HEK293 (cell line): ENCODE data around the gene DAND5.

ENCODE experiments used
- GLI4 ChIP-seq: fragments of 450-650 bp; formaldehyde crosslinking; IDR thresholded peaks from 2 replicates; pipeline ENCODE4 v1.5.1; 2016; ENCODE audit warnings: missing biosample characterization, missing genetic modification characterization
- GLIS2 ChIP-seq: fragments of 450-650 bp; formaldehyde crosslinking; IDR thresholded peaks from 2 replicates; pipeline ENCODE4 v1.5.1; 2016; ENCODE audit warnings: missing biosample characterization, missing genetic modification characterization
- HIC1 ChIP-seq: fragments of 450-650 bp; formaldehyde crosslinking; IDR thresholded peaks from 2 replicates; pipeline ENCODE4 v1.5.1; 2016; ENCODE audit warnings: missing biosample characterization, missing genetic modification characterization
- KLF10 ChIP-seq: fragments of 450-650 bp; IDR thresholded peaks from 2 replicates; pipeline ENCODE4 v1.5.1; 2018; ENCODE audit warnings: missing biosample characterization, mild to moderate bottlenecking, missing genetic modification characterization
- KLF16 ChIP-seq: fragments of 450-650 bp; formaldehyde crosslinking; IDR thresholded peaks from 2 replicates; pipeline ENCODE4 v1.5.1; 2017; ENCODE audit warnings: missing biosample characterization, missing genetic modification characterization
- KLF8 ChIP-seq: fragments of 450-650 bp; formaldehyde crosslinking; IDR thresholded peaks from 2 replicates; pipeline ENCODE4 v1.5.1; 2016; ENCODE audit warnings: missing biosample characterization, missing genetic modification characterization
- PRDM10 ChIP-seq: fragments of 450-650 bp; formaldehyde crosslinking; IDR thresholded peaks from 2 replicates; pipeline ENCODE4 v1.5.1; 2016; ENCODE audit warnings: missing biosample characterization, missing genetic modification characterization
- SALL2 ChIP-seq: fragments of 450-650 bp; formaldehyde crosslinking; IDR thresholded peaks from 2 replicates; pipeline ENCODE4 v1.5.0; 2017; ENCODE audit warnings: missing biosample characterization, mild to moderate bottlenecking, missing genetic modification characterization, borderline replicate concordance
- SP3 ChIP-seq: fragments of 450-650 bp; formaldehyde crosslinking; IDR thresholded peaks from 2 replicates; pipeline ENCODE4 v1.5.1; 2016; ENCODE audit warnings: missing biosample characterization, missing genetic modification characterization
- ZBTB20 ChIP-seq: fragments of 450-650 bp; formaldehyde crosslinking; IDR thresholded peaks from 2 replicates; pipeline ENCODE4 v1.5.1; 2016; ENCODE audit warnings: missing biosample characterization, missing genetic modification characterization
- ZBTB21 ChIP-seq: fragments of 450-650 bp; formaldehyde crosslinking; IDR thresholded peaks from 2 replicates; pipeline ENCODE4 v1.5.1; 2017; ENCODE audit warnings: missing biosample characterization, missing genetic modification characterization
- ZEB2 ChIP-seq: fragments of 450-650 bp; formaldehyde crosslinking; IDR thresholded peaks from 2 replicates; pipeline ENCODE4 v1.5.1; 2016; ENCODE audit warnings: missing biosample characterization, missing genetic modification characterization
- ZFP37 ChIP-seq: fragments of 450-650 bp; formaldehyde crosslinking; IDR thresholded peaks from 2 replicates; pipeline ENCODE4 v1.5.1; 2016; ENCODE audit warnings: missing biosample characterization, missing genetic modification characterization
- ZFP69B ChIP-seq: fragments of 450-650 bp; formaldehyde crosslinking; IDR thresholded peaks from 2 replicates; pipeline ENCODE4 v1.5.1; 2016; ENCODE audit warnings: missing biosample characterization, missing genetic modification characterization
- ZIC2 ChIP-seq: fragments of 450-650 bp; formaldehyde crosslinking; IDR thresholded peaks from 2 replicates; pipeline ENCODE4 v1.5.1; 2016; ENCODE audit warnings: missing biosample characterization, missing genetic modification characterization
- ZNF280C ChIP-seq: fragments of 450-650 bp; formaldehyde crosslinking; IDR thresholded peaks from 2 replicates; pipeline ENCODE4 v1.5.1; 2016; ENCODE audit warnings: missing biosample characterization, missing genetic modification characterization
- ZNF362 ChIP-seq: fragments of 450-650 bp; formaldehyde crosslinking; IDR thresholded peaks from 2 replicates; pipeline ENCODE4 v1.5.1; 2016; ENCODE audit warnings: missing biosample characterization, missing genetic modification characterization
- ZNF423 ChIP-seq: fragments of 450-650 bp; formaldehyde crosslinking; IDR thresholded peaks from 2 replicates; pipeline ENCODE4 v1.5.1; 2016; ENCODE audit warnings: missing biosample characterization, missing genetic modification characterization
- ZNF449 ChIP-seq: fragments of 450-650 bp; formaldehyde crosslinking; IDR thresholded peaks from 2 replicates; pipeline ENCODE4 v1.5.1; 2017; ENCODE audit warnings: missing biosample characterization, mild to moderate bottlenecking, missing genetic modification characterization, moderate library complexity
- ZNF560 ChIP-seq: fragments of 450-650 bp; formaldehyde crosslinking; IDR thresholded peaks from 2 replicates; pipeline ENCODE4 v1.5.1; 2017; ENCODE audit warnings: missing biosample characterization, missing genetic modification characterization, borderline replicate concordance
- ZNF571 ChIP-seq: fragments of 450-650 bp; formaldehyde crosslinking; IDR thresholded peaks from 2 replicates; pipeline ENCODE4 v1.5.0; 2017; ENCODE audit warnings: missing biosample characterization, missing genetic modification characterization
- ZNF600 ChIP-seq: fragments of 450-650 bp; formaldehyde crosslinking; IDR thresholded peaks from 2 replicates; pipeline ENCODE4 v1.5.1; 2016; ENCODE audit warnings: missing biosample characterization, missing genetic modification characterization
- ZNF610 ChIP-seq: fragments of 450-650 bp; formaldehyde crosslinking; IDR thresholded peaks from 2 replicates; pipeline ENCODE4 v1.5.1; 2016; ENCODE audit warnings: missing biosample characterization, missing genetic modification characterization, borderline replicate concordance
- ZNF785 ChIP-seq: fragments of 450-650 bp; formaldehyde crosslinking; IDR thresholded peaks from 2 replicates; pipeline ENCODE4 v1.5.1; 2016; ENCODE audit warnings: missing biosample characterization, missing genetic modification characterization
- ZNF792 ChIP-seq: fragments of 450-650 bp; formaldehyde crosslinking; IDR thresholded peaks from 2 replicates; pipeline ENCODE4 v1.5.1; 2016; ENCODE audit warnings: missing biosample characterization, missing genetic modification characterization
- ZSCAN23 ChIP-seq: fragments of 450-650 bp; formaldehyde crosslinking; IDR thresholded peaks from 2 replicates; pipeline ENCODE4 v1.5.1; 2016; ENCODE audit warnings: missing biosample characterization, missing genetic modification characterization
- ZXDB ChIP-seq: fragments of 450-650 bp; formaldehyde crosslinking; IDR thresholded peaks from 2 replicates; pipeline ENCODE4 v1.5.1; 2016; ENCODE audit warnings: missing biosample characterization, missing genetic modification characterization

Gene DAND5

GRCh38 chr19:12937927-12938778, 31.2 kb upstream of the DAND5 start, which contains the start of gene CALR (continued):
- TF ChIP-seq ZNF280C (no peak), ZIC2 (peak; percentile 65; the same call in 1 of the 2 replicates), HIC1 (tag by site-specific recombination) (peak; percentile 78), ZNF610 (peak; percentile 41; the same call in 1 of the 2 replicates), ZEB2 (peak; percentile 88), ZBTB20 (tag by site-specific recombination) (peak; percentile 69), ZNF362 (no peak), PRDM10 (tag by site-specific recombination) (peak; percentile 69), ZNF785 (tag by site-specific recombination) (peak; percentile 95), ZNF560 (tag by site-specific recombination) (no peak), KLF16 (tag by site-specific recombination) (peak; percentile 89), ZFP37 (tag by site-specific recombination) (0 out of 2 replicates have a peak, but pooled peaks have one; percentile 64), KLF10 (peak; percentile 72), ZNF792 (tag by site-specific recombination) (no peak), ZNF600 (tag by site-specific recombination) (peak; percentile 37), GLIS2 (tag by site-specific recombination) (peak; percentile 85), ZBTB21 (tag by site-specific recombination) (peak; percentile 66; the same call in 1 of the 2 replicates), KLF8 (tag by site-specific recombination) (peak; percentile 78), ZXDB (peak; percentile 36; the same call in 1 of the 2 replicates), SP3 (tag by site-specific recombination) (peak; percentile 89), ZFP69B (tag by site-specific recombination) (peak; percentile 74), ZNF571 (tag by site-specific recombination) (no peak), SALL2 (tag by site-specific recombination) (no peak), ZNF449 (tag by site-specific recombination) (peak; percentile 20; the same call in 1 of the 2 replicates), GLI4 (tag by site-specific recombination) (peak; percentile 91; the same call in 1 of the 2 replicates), ZNF423 (tag by site-specific recombination) (no peak), ZSCAN23 (tag by site-specific recombination) (peak; percentile 76; the same call in 1 of the 2 replicates)
